ENCODE measurements around the gene AADAT. TPM values are rescaled to one million over a fixed set of nuclear protein-coding genes. Genes with fewer than 3 reads are reported as not detected.
"Not testable (repeated sequence)": the region's sequence is repeated elsewhere in the genome, so short reads cannot be mapped to it uniquely, and the experiment has no call there.

AADAT gene
- total and polyA plus RNA-seq, 2 donors from 2014 or later = 2.6 to 4.6 TPM

DNA sequence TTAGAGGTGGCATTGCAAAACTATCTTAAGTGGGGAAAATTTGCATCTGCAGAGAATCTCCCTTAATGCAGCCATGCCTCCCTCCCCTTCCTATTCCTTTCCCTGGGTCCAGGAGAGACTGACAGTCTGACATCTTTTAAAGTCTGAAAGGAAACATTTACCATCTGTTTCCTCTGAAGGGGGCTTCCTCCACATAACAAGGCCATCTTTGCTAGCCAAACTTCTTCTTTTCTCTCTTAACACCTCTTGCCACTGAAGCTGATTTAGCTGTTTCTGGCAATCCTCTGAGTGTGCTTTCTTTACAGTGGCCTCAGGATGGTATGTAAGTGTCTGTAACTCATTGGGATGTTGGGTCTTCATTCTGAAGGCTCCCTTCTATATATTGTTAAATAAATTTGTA lies 34.6 kb upstream of the AADAT start:
- Histone ChIP-seq H3K4me3 (ENCODE audit: low read length in 3 of 3) (no peak overlapping the region), H3K27me3 (ENCODE audit: control insufficient read depth, insufficient read depth, low read length) (no peaks in the 10 kb centered on the region), H3K4me1 (ENCODE audit: control insufficient read depth in 2 of 3, insufficient read depth in 2 of 3, low read depth in 1 of 3, low read length in 3 of 3) (no peaks in the 10 kb centered on the region), H3K9ac (ENCODE audit: low read length in 3 of 3) (no peak overlapping the region), H3K27ac (ENCODE audit: low read depth in 2 of 2, low read length in 2 of 2) (no peak overlapping the region), H3K9me3 (ENCODE audit: control insufficient read depth in 2 of 3, insufficient read depth in 1 of 3, low read length in 3 of 3) (no peaks in the 10 kb centered on the region), H3K36me3 (ENCODE audit: control insufficient read depth in 2 of 3, insufficient read depth in 3 of 3, low read length in 3 of 3) (no peaks in the 10 kb centered on the region)
- FAIRE-seq = no peak
- no peak for DNase-seq
- TF ChIP-seq, protein P1, sequence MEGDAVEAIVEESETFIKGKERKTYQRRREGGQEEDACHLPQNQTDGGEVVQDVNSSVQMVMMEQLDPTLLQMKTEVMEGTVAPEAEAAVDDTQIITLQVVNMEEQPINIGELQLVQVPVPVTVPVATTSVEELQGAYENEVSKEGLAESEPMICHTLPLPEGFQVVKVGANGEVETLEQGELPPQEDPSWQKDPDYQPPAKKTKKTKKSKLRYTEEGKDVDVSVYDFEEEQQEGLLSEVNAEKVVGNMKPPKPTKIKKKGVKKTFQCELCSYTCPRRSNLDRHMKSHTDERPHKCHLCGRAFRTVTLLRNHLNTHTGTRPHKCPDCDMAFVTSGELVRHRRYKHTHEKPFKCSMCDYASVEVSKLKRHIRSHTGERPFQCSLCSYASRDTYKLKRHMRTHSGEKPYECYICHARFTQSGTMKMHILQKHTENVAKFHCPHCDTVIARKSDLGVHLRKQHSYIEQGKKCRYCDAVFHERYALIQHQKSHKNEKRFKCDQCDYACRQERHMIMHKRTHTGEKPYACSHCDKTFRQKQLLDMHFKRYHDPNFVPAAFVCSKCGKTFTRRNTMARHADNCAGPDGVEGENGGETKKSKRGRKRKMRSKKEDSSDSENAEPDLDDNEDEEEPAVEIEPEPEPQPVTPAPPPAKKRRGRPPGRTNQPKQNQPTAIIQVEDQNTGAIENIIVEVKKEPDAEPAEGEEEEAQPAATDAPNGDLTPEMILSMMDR (IDR thresholded peaks at IDR 0.05; ENCODE audit: borderline replicate concordance, extremely low read depth, insufficient read depth) = no peak
- intact Hi-C loops (cut with DNase I) = no loop called here

DNA sequence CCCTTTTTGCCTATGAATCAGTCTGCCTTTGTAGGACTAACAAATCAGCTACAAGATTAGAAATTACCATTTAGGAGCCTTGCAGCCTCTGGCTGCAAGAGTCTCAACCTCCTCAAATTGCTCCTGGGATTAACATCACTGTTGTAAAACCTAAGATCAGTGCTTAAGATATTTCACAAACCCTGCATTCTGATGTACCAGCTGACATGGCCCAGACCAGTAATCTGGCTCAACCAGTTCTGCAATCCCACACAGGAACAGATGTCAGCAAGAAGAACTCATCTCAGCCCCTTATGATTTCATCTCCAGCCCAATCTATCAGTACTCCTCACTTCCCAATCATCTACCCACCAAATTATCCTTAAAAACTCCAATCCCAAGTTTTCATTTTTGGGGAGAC lies 32.5 kb upstream of the AADAT start:
- DNase-seq (no peak), FAIRE-seq (no peak)
- Histone ChIP-seq H3K4me3 (ENCODE audit: low read length in 3 of 3) (no peak overlapping the region), H3K9ac (ENCODE audit: low read length in 3 of 3) (no peak overlapping the region), H3K36me3 (ENCODE audit: control insufficient read depth in 2 of 3, insufficient read depth in 3 of 3, low read length in 3 of 3) (no peaks in the 10 kb centered on the region), H3K27me3 (ENCODE audit: control insufficient read depth, insufficient read depth, low read length) (no peaks in the 10 kb centered on the region), H3K4me1 (ENCODE audit: control insufficient read depth in 2 of 3, insufficient read depth in 2 of 3, low read depth in 1 of 3, low read length in 3 of 3) (no peaks in the 10 kb centered on the region), H3K9me3 (ENCODE audit: control insufficient read depth in 2 of 3, insufficient read depth in 1 of 3, low read length in 3 of 3) (no peaks in the 10 kb centered on the region), H3K27ac (ENCODE audit: low read depth in 2 of 2, low read length in 2 of 2) (no peak overlapping the region)
- TF ChIP-seq, protein P1 (IDR thresholded peaks at IDR 0.05; ENCODE audit: borderline replicate concordance, extremely low read depth, insufficient read depth) = no peak
- intact Hi-C loops (cut with DNase I) = no loop called here

DNA sequence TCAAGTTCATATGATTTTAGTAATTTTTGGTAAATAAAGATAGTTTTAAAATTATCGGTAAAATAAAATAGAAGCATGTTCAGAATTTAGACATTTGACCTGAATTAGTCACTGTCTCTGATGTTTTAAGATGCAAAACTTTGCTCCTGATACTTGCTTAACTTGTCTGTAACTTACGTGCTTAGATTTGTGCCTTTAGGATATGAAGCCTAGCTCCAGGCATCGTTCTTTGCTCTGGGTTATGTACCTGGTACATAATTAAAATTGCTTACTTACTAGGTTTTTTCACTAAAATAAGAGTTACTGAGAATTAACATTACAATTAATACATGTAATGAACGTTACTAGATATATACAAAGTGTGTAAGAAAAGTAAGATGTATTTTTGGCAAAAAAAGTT lies 24.9 kb upstream of the AADAT start:
- intact Hi-C loops (cut with DNase I) = no loop called here

DNA sequence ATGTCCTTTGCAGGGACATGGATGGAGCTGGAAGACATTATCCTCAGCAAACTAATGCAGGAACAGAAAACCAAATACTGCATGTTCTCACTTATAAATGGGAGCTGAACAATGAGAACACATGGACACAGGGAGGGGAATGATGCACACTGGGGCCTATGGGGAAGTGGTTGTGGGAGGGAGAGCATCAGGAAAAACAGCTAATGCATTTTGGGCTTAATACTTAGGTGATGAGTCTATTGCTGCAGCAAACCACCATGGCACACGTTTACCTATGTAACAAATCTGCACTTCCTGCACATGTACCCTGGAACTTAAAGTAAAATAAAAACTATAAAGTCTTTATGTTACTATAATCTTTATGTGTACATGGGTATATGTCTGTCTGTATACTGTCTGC lies 24.4 kb upstream of the AADAT start:
- H3K27me3 ChIP-seq (ENCODE audit: control insufficient read depth, insufficient read depth, low read length); H3K4me3 ChIP-seq (ENCODE audit: low read length in 3 of 3); H3K9ac ChIP-seq (ENCODE audit: low read length in 3 of 3); H3K9me3 ChIP-seq (ENCODE audit: control insufficient read depth in 2 of 3, insufficient read depth in 1 of 3, low read length in 3 of 3); H3K27ac ChIP-seq (ENCODE audit: low read depth in 2 of 2, low read length in 2 of 2); DNase-seq; H3K4me1 ChIP-seq (ENCODE audit: control insufficient read depth in 2 of 3, insufficient read depth in 2 of 3, low read depth in 1 of 3, low read length in 3 of 3); FAIRE-seq; intact Hi-C loops (cut with DNase I); H3K36me3 ChIP-seq (ENCODE audit: control insufficient read depth in 2 of 3, insufficient read depth in 3 of 3, low read length in 3 of 3): not testable (repeated sequence)

More for the DNA sequence above, 24.9 kb upstream of the AADAT start:
- no peak for DNase-seq
- no peaks in the 10 kb centered on the region for H3K9me3 ChIP-seq (ENCODE audit: control insufficient read depth in 2 of 3, insufficient read depth in 1 of 3, low read length in 3 of 3)
- H3K27ac ChIP-seq (ENCODE audit: low read depth in 2 of 2, low read length in 2 of 2) = no peak overlapping the region
- H3K4me3 ChIP-seq (ENCODE audit: low read length in 3 of 3) = no peak overlapping the region
- no peaks in the 10 kb centered on the region for H3K27me3 ChIP-seq (ENCODE audit: control insufficient read depth, insufficient read depth, low read length)
- no peak overlapping the region for H3K9ac ChIP-seq (ENCODE audit: low read length in 3 of 3)
- no peaks in the 10 kb centered on the region for H3K4me1 ChIP-seq (ENCODE audit: control insufficient read depth in 2 of 3, insufficient read depth in 2 of 3, low read depth in 1 of 3, low read length in 3 of 3)
- TF ChIP-seq, protein P1 (IDR thresholded peaks at IDR 0.05; ENCODE audit: borderline replicate concordance, extremely low read depth, insufficient read depth) = no peak
- H3K36me3 ChIP-seq (ENCODE audit: control insufficient read depth in 2 of 3, insufficient read depth in 3 of 3, low read length in 3 of 3) = no peaks in the 10 kb centered on the region
- no peak for FAIRE-seq
